Ascending aorta (tissue), 2 donors: ENCODE data around the gene H6PD. TPM values are rescaled to one million over a fixed set of nuclear protein-coding genes. Genes with fewer than 3 reads are reported as not detected.

Source experiments
- DNase-seq, 2 donors: peaks; one replicate each; pipeline ENCODE4 v3.0.0-alpha.2; 2019; ENCODE audit warnings: low spot score in 2 of 2
- H3K27ac ChIP-seq, 2 donors: fragments of 200-600 bp; sonication (generic); one replicate each; pipeline ENCODE4 v1.5.1; 2016 to 2017; ENCODE audit warnings: mild to moderate bottlenecking in 1 of 2
- H3K27me3 ChIP-seq: fragments of 200-600 bp; sonication (generic); one replicate; pipeline ENCODE4 v1.5.1; 2017
- H3K36me3 ChIP-seq, 2 donors: fragments of 200-600 bp; sonication (generic); one replicate each; pipeline ENCODE4 v1.5.1; 2016
- H3K4me1 ChIP-seq, 2 donors: fragments of 200-600 bp; sonication (generic); one replicate each; pipeline ENCODE4 v1.5.1; 2016 to 2017; ENCODE audit warnings: mild to moderate bottlenecking in 1 of 2
- H3K4me3 ChIP-seq, 2 donors: fragments of 200-600 bp; sonication (generic); one replicate each; pipeline ENCODE4 v1.5.1; 2016 to 2017; ENCODE audit warnings: mild to moderate bottlenecking in 1 of 2
- H3K9me3 ChIP-seq, 2 donors: fragments of 200-600 bp; sonication (generic); one replicate each; pipeline ENCODE4 v1.5.1; 2016
- intact Hi-C: fragments of 100-400 bp; cut with DNase I; formaldehyde crosslinking; loops from one replicate; pipeline ENCODE4 v1.15.1; 2023
- total RNA-seq: library from RNA; depleted of rRNA; stranded (reverse); fragments of >200 nt; gene quantifications from one replicate; pipeline ENCODE4 v1.1.0, GENCODE V29; 2016
- TF ChIP-seq, protein P1 (sequence below), 3 experiments: fragments of 200-600 bp in 2 of 3; fragments of 450-650 bp in 1 of 3; sonication (generic) in 2 of 3; IDR thresholded peaks; one replicate each; pipeline ENCODE4 v1.5.1; 2016 to 2019; ENCODE audit warnings: antibody characterized with exemption in 3 of 3, mild to moderate bottlenecking in 1 of 3, moderate library complexity in 1 of 3

H6PD gene
- total RNA-seq, 1 donor from 2014 or later: 56.8 TPM

DNA sequence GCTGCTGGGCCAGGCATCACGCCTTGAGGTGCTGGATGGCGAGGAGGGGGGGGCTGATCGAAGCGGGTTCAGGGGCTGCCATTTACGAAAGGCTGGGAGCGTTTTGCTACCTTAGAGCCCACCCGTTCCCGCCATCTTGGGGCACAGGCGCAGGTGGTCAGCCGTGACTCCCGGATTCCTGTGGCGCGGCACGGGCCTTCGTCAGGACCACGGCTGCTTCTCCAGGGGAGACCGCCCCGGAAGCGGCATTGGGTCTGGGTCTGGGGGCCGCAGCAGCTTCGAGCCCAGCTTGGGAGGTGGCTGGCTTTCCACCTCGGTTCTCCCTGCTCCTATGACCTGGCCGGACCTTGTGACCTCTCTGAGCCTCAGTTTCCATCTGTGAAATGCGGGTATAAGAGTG is 81.9 kb downstream of the H6PD start:
- intact Hi-C loops: no loop called here
- peaks cover 0 to 5% of the 10 kb centered on the region in 2 donors for H3K36me3 ChIP-seq
- DNase-seq: no peak
- peak overlapping the region in 1 of 2 donors; percentile 95 for H3K27ac ChIP-seq
- H3K9me3 ChIP-seq: no peaks in the 10 kb centered on the region
- no peaks in the 10 kb centered on the region for H3K27me3 ChIP-seq
- TF ChIP-seq, protein P1, sequence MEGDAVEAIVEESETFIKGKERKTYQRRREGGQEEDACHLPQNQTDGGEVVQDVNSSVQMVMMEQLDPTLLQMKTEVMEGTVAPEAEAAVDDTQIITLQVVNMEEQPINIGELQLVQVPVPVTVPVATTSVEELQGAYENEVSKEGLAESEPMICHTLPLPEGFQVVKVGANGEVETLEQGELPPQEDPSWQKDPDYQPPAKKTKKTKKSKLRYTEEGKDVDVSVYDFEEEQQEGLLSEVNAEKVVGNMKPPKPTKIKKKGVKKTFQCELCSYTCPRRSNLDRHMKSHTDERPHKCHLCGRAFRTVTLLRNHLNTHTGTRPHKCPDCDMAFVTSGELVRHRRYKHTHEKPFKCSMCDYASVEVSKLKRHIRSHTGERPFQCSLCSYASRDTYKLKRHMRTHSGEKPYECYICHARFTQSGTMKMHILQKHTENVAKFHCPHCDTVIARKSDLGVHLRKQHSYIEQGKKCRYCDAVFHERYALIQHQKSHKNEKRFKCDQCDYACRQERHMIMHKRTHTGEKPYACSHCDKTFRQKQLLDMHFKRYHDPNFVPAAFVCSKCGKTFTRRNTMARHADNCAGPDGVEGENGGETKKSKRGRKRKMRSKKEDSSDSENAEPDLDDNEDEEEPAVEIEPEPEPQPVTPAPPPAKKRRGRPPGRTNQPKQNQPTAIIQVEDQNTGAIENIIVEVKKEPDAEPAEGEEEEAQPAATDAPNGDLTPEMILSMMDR (IDR thresholded peaks at IDR 0.05): no peak
- no peak overlapping the region for H3K4me3 ChIP-seq
- peaks cover 38 to 66% of the 10 kb centered on the region in 2 donors for H3K4me1 ChIP-seq

DNA sequence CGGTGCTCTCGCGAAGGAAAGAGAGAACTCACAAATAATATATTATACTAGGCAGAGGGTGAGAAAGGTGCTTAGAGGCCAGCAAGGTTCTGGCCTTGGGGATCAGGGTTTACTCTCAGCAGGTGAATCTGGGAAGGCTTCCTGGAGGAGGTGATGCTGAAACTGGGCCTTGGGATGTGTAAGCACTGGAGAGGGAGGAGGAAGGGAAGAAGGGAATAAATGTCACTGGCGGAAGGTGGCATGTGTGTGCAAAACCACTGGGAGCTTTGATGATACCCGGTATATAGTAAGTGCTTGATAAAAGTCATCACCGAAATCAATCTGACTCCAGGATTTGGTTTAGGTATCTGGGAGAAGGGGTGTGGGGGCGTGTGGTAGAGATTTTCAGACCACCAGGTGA is 82.5 kb downstream of the H6PD start:
- Histone ChIP-seq H3K27me3 (no peaks in the 10 kb centered on the region), H3K4me3 (peak overlapping the region in 1 of 2 donors; percentile 48), H3K36me3 (peaks cover 0 to 5% of the 10 kb centered on the region in 2 donors), H3K4me1 (peaks cover 38 to 69% of the 10 kb centered on the region in 2 donors), H3K27ac (peak overlapping the region; percentile 61 to 95), H3K9me3 (no peaks in the 10 kb centered on the region)
- intact Hi-C loops: no loop called here
- TF ChIP-seq, protein P1 (IDR thresholded peaks at IDR 0.05): no peak
- no peak for DNase-seq

DNA sequence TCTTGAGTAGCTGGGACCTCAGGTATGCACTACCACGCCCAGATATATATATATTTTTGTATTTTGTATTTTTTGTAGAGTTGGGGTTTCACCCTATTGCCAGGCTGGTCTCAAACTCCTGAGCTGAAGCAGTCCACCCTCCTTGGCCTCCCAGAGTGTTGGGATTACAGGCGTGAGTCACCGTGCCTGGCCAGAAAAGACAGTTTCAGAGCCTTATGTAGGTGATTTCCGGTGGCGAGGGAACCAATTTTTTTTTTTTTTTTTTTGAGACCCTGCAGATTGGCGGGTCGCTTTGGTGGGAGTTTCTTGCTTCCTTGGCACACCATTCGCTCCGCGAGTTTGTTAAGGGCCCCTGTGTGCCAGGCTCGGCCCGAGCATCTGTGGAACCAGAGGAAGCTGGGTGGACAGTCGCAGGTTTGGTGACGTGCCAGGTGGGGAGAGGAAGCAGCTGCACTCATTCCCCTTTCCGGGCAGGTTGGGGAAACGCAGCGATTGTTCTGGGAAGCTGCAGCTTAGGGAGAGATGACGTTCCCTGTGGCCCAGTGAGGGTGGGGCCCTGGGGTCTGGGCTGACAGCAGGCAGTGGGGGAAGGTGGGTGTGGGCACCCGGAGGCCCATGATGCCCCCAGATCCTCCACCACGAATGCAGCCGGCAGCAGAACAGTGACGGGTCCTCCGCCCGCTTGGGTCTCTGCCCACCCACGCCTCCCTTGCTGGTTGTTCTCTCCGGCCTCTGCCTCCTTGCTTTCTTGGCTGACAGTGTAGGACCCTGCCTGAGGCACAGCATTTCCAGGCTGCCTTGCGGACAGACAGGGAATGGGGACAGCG is 83.2 kb downstream of the H6PD start:
- peak overlapping the region; percentile 61 to 95 for H3K27ac ChIP-seq
- intact Hi-C loops: no loop called here
- H3K9me3 ChIP-seq: no peaks in the 10 kb centered on the region
- H3K4me1 ChIP-seq: peaks cover 41 to 71% of the 10 kb centered on the region in 2 donors
- no peaks in the 10 kb centered on the region for H3K27me3 ChIP-seq
- TF ChIP-seq, protein P1 (IDR thresholded peaks at IDR 0.05): no peak
- no peak for DNase-seq
- peaks cover 0 to 5% of the 10 kb centered on the region in 2 donors for H3K36me3 ChIP-seq
- H3K4me3 ChIP-seq: peak overlapping the region in 1 of 2 donors; percentile 48

DNA sequence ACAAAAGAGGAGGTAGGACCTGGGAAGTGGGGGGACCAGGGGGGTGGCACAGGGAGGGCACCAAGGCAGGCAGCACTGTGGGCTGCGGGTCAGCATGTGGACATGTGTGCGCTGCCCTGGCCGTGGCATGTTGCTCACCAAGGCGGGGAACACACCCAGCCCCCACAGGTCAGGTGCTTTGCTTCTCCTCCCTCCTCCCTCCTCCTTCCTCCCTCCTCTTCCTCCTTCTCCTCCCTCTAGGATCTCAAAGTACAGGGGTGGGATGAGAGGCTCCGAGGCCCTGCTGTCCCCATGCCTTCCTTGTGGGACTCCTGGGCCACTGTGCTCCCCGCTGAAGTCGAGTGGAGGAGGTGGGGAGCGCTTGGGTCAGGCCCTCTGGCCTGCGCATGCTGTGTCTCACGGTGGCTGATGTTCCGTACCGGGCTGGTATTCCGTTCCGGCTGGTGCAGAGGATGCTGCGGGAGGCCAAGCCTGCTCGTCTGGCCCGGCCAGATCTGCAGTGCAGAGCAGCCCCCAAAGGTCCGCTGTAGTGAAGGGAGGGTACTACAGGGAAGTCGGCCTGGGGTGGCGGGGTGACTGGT is 84.7 kb downstream of the H6PD start:
- no peaks in the 10 kb centered on the region for H3K9me3 ChIP-seq
- DNase-seq: no peak
- H3K27me3 ChIP-seq: no peaks in the 10 kb centered on the region
- TF ChIP-seq, protein P1 (IDR thresholded peaks at IDR 0.05): no peak
- peaks cover 52 to 83% of the 10 kb centered on the region in 2 donors for H3K4me1 ChIP-seq
- H3K4me3 ChIP-seq: no peak overlapping the region
- peaks cover 0 to 5% of the 10 kb centered on the region in 2 donors for H3K36me3 ChIP-seq
- intact Hi-C loops: no loop called here
- H3K27ac ChIP-seq: peak overlapping the region in 1 of 2 donors; percentile 95

DNA sequence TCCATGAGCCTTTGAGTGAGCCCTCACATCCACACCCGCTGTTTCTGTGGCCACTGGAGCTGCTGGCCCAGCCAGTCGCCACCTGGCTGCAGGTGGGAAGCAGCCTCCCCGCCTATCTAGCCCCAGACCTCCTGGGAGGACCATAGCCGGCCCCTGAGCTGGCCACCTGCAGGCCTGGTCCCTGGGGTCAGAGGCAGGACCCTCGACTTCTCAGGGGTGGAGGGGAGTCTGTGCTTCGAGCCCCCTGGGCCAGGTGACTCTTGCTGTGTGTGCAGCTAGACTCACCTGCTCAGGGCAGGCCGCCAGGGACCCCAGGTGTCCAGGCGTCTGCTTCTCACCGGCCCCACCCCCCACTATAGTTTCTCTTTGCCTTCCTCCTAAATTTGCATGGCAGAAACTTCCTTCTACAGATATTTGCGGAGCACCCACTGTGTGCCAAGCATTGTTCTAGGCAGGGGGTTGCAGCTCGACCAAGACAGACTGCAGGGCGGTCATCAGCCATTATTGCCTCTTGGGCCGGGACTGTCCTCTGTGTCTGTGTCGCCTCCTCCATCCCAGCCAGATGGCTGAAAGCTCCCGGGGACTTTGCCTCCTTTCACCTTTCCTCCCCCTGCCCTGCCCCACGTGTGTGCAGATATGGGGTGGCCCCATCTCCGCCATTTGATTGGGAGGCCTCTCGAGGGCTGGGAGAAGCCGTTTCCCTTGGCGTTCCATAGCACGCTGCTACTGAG is 85.4 kb downstream of the H6PD start:
- TF ChIP-seq, protein P1 (IDR thresholded peaks at IDR 0.05): no peak
- peak overlapping the region; percentile 46 to 95 for H3K27ac ChIP-seq
- peaks cover 53 to 88% of the 10 kb centered on the region in 2 donors for H3K4me1 ChIP-seq
- H3K9me3 ChIP-seq: no peaks in the 10 kb centered on the region
- H3K27me3 ChIP-seq: no peaks in the 10 kb centered on the region
- no peak for DNase-seq
- H3K36me3 ChIP-seq: peaks cover 0 to 5% of the 10 kb centered on the region in 2 donors
- H3K4me3 ChIP-seq: peak overlapping the region in 1 of 2 donors; percentile 23
- intact Hi-C loops: no loop called here

Other genes starting within 250 kb of the H6PD start
- gene SLC2A7, start 208.4 kb upstream of the H6PD start, total RNA-seq: not detected
- 13.9 TPM for gene SLC2A5, start 165.1 kb upstream of the H6PD start, total RNA-seq
- 7.1 TPM for gene GPR157, start 105.7 kb upstream of the H6PD start, total RNA-seq
- 64.9 TPM for gene SPSB1, start 58.1 kb downstream of the H6PD start, total RNA-seq